Stimulated activated effector memory CD8-positive, alpha-beta T cell treated with anti-CD3 and anti-CD28 coated beads, Interleukin-12 subunit alpha, Interleukin-12 subunit beta, amount 100 ng/mL, for 72 hours (primary cell): ENCODE measurements around the gene SPRR1B.
"Not testable (repeated sequence)": the region's sequence is repeated elsewhere in the genome, so short reads cannot be mapped to it uniquely, and the experiment has no call there.

ENCODE experiments used
- ATAC-seq: fragments of 150-1000 bp; cut with Tn5 transposase; 2 replicates; pipeline ENCODE4 v1.10.0; 2021
- DNase-seq, 2 donors: peaks; one replicate each; pipeline ENCODE4 v3.0.0; 2021 to 2022; ENCODE audit warnings: low spot score in 2 of 2
- H3K27ac Mint-ChIP-seq: one replicate; pipeline ENCODE4 v1.8.0; 2022; ENCODE audit warnings: mild to moderate bottlenecking, mixed read lengths
- H3K36me3 Mint-ChIP-seq: one replicate; pipeline ENCODE4 v1.8.0; 2022; ENCODE audit warnings: mild to moderate bottlenecking, mixed read lengths
- H3K4me1 Mint-ChIP-seq: one replicate; pipeline ENCODE4 v1.8.0; 2022; ENCODE audit warnings: mixed read lengths
- H3K4me3 Mint-ChIP-seq: one replicate; pipeline ENCODE4 v1.8.0; 2022; ENCODE audit warnings: mild to moderate bottlenecking, mixed read lengths
- H3K9me3 Mint-ChIP-seq: one replicate; pipeline ENCODE4 v1.8.0; 2022; ENCODE audit warnings: mixed read lengths

The SPRR1B gene

GRCh38 chr1:153030895-153031294, at the start of gene SPRR1B:
Gene SPRR1B, plus strand, starts transcription at chr1:153031203. Its CDS starts 1,143 bp downstream, at chr1:153032346.
- no peak for ATAC-seq
- DNase-seq, result no peak
- Mint-ChIP-seq H3K4me1 (no peaks in the 10 kb centered on the region), H3K36me3 (no peaks in the 10 kb centered on the region), H3K27ac (no peak within 1 kb of the TSS), H3K9me3 (no peaks in the 10 kb centered on the region), H3K4me3 (no peak within 1 kb of the TSS)

DNA sequence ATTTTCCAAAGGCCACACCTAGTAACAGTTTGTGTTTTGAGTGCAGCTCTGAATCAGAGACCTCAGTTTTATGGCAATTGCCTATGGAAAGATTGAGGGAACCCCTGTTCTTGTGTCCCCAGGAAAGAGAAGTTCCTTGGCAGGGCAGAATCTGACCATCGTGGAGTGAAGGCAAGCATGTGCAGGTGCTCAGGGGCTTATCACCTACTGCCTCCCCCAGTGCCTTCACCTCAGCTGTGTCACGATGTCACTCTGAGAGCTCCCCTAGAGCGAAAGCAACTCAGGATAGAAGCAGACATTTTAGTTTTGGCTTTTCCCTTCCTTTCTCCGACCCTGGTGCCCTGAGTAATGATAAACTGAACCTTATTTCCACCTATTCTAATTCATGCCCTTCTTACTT, 48.9 kb upstream of the SPRR1B start:
- no peak for DNase-seq
- Mint-ChIP-seq H3K36me3 (no peaks in the 10 kb centered on the region), H3K27ac (no peak overlapping the region), H3K4me3 (no peak overlapping the region), H3K4me1 (no peaks in the 10 kb centered on the region), H3K9me3 (no peaks in the 10 kb centered on the region)
- no peak for ATAC-seq

- Mint-ChIP-seq H3K4me1 (no peaks in the 10 kb centered on the region), H3K4me3 (no peak overlapping the region), H3K36me3 (no peaks in the 10 kb centered on the region), H3K9me3 (no peaks in the 10 kb centered on the region), H3K27ac (no peak overlapping the region)
- DNase-seq, result no peak
- no peak for ATAC-seq
These were observed 47.8 kb upstream of the SPRR1B start for GRCh38 chr1:152983234-152983633.

- Mint-ChIP-seq H3K4me1 (no peaks in the 10 kb centered on the region), H3K27ac (no peak within 1 kb of the TSS), H3K4me3 (no peak within 1 kb of the TSS), H3K9me3 (no peaks in the 10 kb centered on the region), H3K36me3 (no peaks in the 10 kb centered on the region)
- ATAC-seq (no peak), DNase-seq (no peak)
These were observed 47.3 kb upstream of the SPRR1B start, which contains the start of gene SPRR1A for GRCh38 chr1:152983743-152984142. Gene SPRR1A, plus strand, starts transcription at chr1:152984081. Its CDS starts 1,150 bp downstream, at chr1:152985231.

GRCh38 chr1:152986578-152986977, 44.4 kb upstream of the SPRR1B start:
- Mint-ChIP-seq H3K4me1 (no peaks in the 10 kb centered on the region), H3K9me3 (no peaks in the 10 kb centered on the region), H3K36me3 (no peaks in the 10 kb centered on the region), H3K27ac (no peak overlapping the region), H3K4me3 (no peak overlapping the region)
- no peak for ATAC-seq
- no peak for DNase-seq

DNA sequence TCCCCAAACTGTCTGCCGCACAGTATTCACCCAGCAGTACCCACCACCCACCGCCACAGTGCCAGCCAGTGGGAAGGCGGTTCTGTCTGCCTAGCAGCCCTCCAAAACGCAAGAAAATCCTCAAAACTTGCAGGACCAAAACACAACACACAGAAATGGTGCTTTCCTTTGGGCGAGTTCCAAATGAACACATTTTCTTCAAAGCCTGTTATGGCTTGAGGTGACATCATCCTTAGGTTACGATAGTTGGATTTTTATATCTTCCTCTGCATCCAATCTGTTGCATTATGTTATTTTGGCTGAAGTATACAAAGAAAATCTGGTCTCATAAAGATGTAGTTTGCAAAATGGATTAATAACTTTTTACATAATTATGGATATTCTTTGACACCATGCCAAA, 37.8 kb upstream of the SPRR1B start:
- Mint-ChIP-seq H3K4me3 (no peak overlapping the region), H3K9me3 (peaks cover 3% of the 10 kb centered on the region), H3K27ac (no peak overlapping the region), H3K4me1 (no peaks in the 10 kb centered on the region), H3K36me3 (no peaks in the 10 kb centered on the region)
- DNase-seq, result no peak
- no peak for ATAC-seq

- H3K9me3 Mint-ChIP-seq, result peaks cover 3% of the 10 kb centered on the region
- H3K27ac Mint-ChIP-seq, result no peak overlapping the region
- ATAC-seq (no peak), DNase-seq (no peak)
- no peaks in the 10 kb centered on the region for H3K4me1 Mint-ChIP-seq
- H3K36me3 Mint-ChIP-seq, result no peaks in the 10 kb centered on the region
- H3K4me3 Mint-ChIP-seq, result no peak overlapping the region
These were observed 35.2 kb upstream of the SPRR1B start for GRCh38 chr1:152995842-152996241.

DNA sequence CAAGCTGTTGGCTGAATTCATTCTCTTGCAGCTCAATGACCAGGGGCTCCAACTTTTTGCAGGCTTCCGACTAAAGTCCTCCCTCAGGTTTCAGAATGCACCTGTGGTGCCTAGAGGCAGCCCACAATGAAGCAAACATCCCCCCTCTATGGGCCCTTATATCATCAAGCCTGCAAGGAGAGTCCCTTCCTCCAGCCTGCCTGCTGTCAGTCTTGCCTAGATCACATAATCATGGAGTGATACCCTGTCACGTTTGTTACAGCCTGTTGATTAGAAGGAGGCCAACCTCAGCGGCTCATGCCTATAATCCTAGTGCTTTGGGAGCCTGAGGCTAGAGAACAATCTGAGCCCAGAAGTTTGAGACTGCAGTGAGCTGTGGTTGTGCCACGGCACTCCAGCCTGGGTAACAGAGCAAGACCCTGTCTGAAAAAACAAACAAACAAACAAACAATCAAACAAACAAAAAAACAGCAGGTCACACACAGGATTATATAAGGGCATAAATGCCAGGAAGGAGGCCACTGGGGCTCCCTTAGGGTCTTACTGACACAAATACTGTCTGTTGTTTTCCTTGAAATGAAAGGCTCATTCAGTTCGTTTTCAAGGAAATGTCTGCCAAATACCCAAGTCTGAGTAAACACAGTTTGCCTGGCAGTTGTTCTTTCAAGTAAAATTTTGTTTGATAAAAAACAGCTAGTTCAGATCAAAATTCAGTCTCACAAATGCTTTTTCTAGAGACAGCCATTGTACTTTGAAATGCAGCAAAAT, 34.2 kb upstream of the SPRR1B start:
- Mint-ChIP-seq H3K4me3 (no peak overlapping the region), H3K9me3 (peaks cover 3% of the 10 kb centered on the region), H3K4me1 (no peaks in the 10 kb centered on the region), H3K27ac (no peak overlapping the region), H3K36me3 (no peaks in the 10 kb centered on the region)
- ATAC-seq (no peak), DNase-seq (no peak)

GRCh38 chr1:152997901-152998300, 33.1 kb upstream of the SPRR1B start:
- Mint-ChIP-seq H3K4me3 (no peak overlapping the region), H3K36me3 (no peaks in the 10 kb centered on the region), H3K27ac (no peak overlapping the region), H3K9me3 (peaks cover 3% of the 10 kb centered on the region), H3K4me1 (no peaks in the 10 kb centered on the region)
- ATAC-seq (no peak), DNase-seq (no peak)

- Mint-ChIP-seq H3K9me3 (peaks cover 3% of the 10 kb centered on the region), H3K4me3 (no peak overlapping the region), H3K4me1 (no peaks in the 10 kb centered on the region), H3K27ac (no peak overlapping the region), H3K36me3 (no peaks in the 10 kb centered on the region)
- ATAC-seq (no peak), DNase-seq (no peak)
These were observed 32.5 kb upstream of the SPRR1B start for GRCh38 chr1:152998476-152998875.

DNA sequence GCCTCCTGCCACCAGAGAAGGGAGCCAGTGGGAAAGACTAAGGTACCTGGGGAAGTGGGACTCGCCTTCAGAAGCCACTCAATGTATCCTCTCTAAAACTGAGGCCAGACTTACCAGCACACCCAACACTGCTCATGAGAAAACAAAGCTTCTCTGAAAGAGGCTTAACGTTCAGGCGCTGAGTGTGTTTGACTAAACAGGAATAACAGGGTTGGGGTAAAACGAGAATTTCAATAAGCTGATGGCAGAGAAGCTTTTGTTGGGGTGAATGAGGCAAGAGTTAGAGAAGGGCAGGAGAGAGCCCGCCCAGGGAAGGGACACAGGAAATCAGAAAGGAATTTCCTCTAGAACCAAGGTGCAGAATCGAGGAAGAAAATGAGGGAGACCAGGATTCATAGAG, 31.2 kb upstream of the SPRR1B start:
- H3K4me3 Mint-ChIP-seq, result no peak overlapping the region
- no peak for ATAC-seq

GRCh38 chr1:153000294-153000693, 30.7 kb upstream of the SPRR1B start:
- ATAC-seq (no peak), DNase-seq (no peak)
- Mint-ChIP-seq H3K27ac (no peak overlapping the region), H3K4me1 (no peaks in the 10 kb centered on the region), H3K9me3 (peaks cover 2% of the 10 kb centered on the region), H3K4me3 (no peak overlapping the region), H3K36me3 (no peaks in the 10 kb centered on the region)

More for the DNA sequence above, 31.2 kb upstream of the SPRR1B start:
- no peaks in the 10 kb centered on the region for H3K4me1 Mint-ChIP-seq
- H3K9me3 Mint-ChIP-seq, result peaks cover 3% of the 10 kb centered on the region
- DNase-seq, result no peak
- H3K27ac Mint-ChIP-seq, result no peak overlapping the region
- H3K36me3 Mint-ChIP-seq, result no peaks in the 10 kb centered on the region

- ATAC-seq, result no peak
These were observed 29.6 kb upstream of the SPRR1B start, which contains the start of gene SPRR3 for GRCh38 chr1:153001382-153001781. Gene SPRR3, plus strand, starts transcription at chr1:153001749. Its CDS starts 1,272 bp downstream, at chr1:153003021.

DNA sequence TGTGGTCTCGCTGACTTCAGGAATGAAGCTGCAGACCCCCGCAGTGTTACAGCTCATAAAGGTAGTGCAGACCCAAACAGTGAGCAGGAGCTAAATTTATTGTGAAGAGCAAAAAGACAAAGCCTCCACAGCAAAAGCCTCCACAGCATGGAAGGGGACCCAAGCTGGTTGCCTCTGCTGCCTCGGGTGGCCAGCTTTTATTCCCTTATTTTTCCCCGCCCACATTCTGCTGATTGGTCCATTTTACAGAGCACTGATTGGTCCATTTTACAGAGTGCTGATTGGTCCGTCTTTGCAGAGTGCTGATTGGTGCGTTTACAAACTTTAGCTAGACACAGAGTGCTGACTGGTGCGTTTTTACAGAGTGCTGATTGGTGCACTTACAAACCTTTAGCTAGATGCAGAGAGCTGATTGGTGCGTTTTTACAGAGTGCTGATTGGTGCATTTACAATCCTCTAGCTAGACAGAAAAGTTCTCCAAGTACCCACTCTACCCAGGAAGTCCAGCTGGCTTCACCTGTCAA, 19.7 kb upstream of the SPRR1B start:
- not testable (repeated sequence) for ATAC-seq, H3K9me3 Mint-ChIP-seq, H3K27ac Mint-ChIP-seq, H3K4me3 Mint-ChIP-seq, H3K4me1 Mint-ChIP-seq, DNase-seq, H3K36me3 Mint-ChIP-seq

More at GRCh38 chr1:153001382-153001781, 29.6 kb upstream of the SPRR1B start, which contains the start of gene SPRR3:
- Mint-ChIP-seq H3K4me3 (no peak within 1 kb of the TSS), H3K4me1 (no peaks in the 10 kb centered on the region), H3K9me3 (no peaks in the 10 kb centered on the region), H3K27ac (no peak within 1 kb of the TSS), H3K36me3 (no peaks in the 10 kb centered on the region)
- no peak for DNase-seq

DNA sequence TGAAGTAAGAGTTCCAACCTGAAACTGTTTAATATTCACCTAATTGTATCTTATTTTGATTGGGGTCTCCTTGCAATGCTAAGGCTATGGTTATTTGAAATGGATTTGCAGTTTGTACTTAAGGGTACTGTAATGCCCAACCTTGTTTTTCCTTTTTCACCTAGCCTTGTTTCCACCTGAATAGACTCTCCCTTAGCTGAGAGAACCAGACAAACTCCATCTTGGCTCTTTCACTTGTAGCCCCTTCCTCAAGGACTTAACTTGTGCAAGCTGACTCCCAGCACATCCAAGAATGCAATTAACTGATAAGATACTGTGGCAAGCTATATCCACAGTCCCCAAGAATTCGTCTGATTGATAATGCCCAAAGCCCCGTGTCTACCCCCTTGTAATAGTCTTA, 9.2 kb upstream of the SPRR1B start:
- not testable (repeated sequence) for H3K9me3 Mint-ChIP-seq, ATAC-seq

GRCh38 chr1:153022340-153022739, 8.7 kb upstream of the SPRR1B start:
- H3K4me1 Mint-ChIP-seq, H3K4me3 Mint-ChIP-seq, H3K9me3 Mint-ChIP-seq, H3K36me3 Mint-ChIP-seq, DNase-seq, H3K27ac Mint-ChIP-seq, ATAC-seq: not testable (repeated sequence)

More for the DNA sequence above, 9.2 kb upstream of the SPRR1B start:
- not testable (repeated sequence) for DNase-seq, H3K27ac Mint-ChIP-seq, H3K4me1 Mint-ChIP-seq, H3K36me3 Mint-ChIP-seq, H3K4me3 Mint-ChIP-seq
